Nephron (organoid): ENCODE data around the gene FUT6.

ENCODE experiments used
- H3K27ac Mint-ChIP-seq, 3 experiments: 2 replicates each; pipeline ENCODE4 v1.8.0; 2020; ENCODE audit warnings: mixed read lengths in 3 of 3, mild to moderate bottlenecking in 2 of 3, moderate library complexity in 1 of 3
- H3K27me3 Mint-ChIP-seq: 2 replicates; pipeline ENCODE4 v1.8.0; 2021; ENCODE audit warnings: low read depth, mild to moderate bottlenecking, moderate library complexity, mixed read lengths
- H3K36me3 Mint-ChIP-seq: 2 replicates; pipeline ENCODE4 v1.8.0; 2020; ENCODE audit warnings: low read depth, mixed read lengths
- H3K4me1 Mint-ChIP-seq: 2 replicates; pipeline ENCODE4 v1.8.0; 2020; ENCODE audit warnings: mixed read lengths
- H3K4me3 Mint-ChIP-seq, 3 experiments: 2 replicates each; pipeline ENCODE4 v1.8.0; 2020; ENCODE audit warnings: mild to moderate bottlenecking in 3 of 3, mixed read lengths in 3 of 3, moderate library complexity in 2 of 3
- H3K9me3 Mint-ChIP-seq: 2 replicates; pipeline ENCODE4 v1.8.0; 2020; ENCODE audit warnings: mixed read lengths
- TF ChIP-seq, protein P1 (sequence below), 3 experiments: fragments of 200-600 bp; sonication (generic); IDR thresholded peaks; one replicate each; pipeline ENCODE4 v1.5.0; 2021; ENCODE audit warnings: antibody characterized with exemption in 3 of 3; ENCODE audit not compliant: unreplicated experiment in 3 of 3

FUT6 gene

DNA sequence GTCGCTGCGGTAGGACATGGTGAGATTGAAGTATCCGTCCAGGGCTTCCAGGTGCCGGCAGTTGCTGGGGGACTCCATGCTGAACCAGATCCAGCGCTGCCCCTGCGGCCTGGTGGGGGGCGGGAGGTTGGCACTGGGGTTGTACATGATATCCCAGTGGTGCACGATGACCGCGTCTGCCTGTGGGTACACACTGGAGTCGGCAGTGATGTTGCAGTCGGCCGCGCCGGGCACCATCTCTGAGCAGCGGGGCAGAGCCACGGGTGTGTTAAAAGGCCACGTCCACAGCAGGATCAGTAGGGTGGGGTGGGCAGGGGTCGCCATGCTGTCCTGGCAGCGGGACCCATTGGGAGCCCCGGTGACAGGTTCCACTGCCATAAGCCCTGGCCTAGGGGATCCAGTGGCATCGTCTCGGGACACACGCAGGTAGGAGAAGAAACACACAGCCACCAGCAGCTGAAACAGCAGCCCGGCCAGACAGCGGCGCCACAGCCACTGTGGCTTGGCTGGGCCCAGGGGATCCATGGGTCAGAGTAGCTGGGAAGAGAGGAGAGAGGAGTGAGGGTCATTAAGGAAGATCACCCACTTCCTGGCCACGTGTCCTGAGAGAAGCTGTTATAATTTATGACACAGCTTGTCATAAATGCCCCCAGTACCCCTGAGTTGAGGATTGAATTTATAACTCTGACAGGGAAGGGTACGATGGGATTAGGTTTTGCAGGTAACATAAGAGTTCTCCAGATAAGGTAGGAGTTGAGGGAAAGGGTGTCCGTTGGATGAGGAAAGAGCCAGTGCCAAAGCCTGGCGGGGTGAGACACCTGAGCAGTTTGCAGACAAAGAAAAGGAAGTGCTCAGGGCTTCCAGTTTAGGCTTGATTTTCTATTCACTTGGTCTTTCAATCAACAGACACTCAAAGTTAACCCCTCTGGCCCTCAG is 28.0 kb upstream of the FUT6 start:
- H3K27ac Mint-ChIP-seq = peak overlapping the region in 1 of 3 experiments; percentile 5

DNA sequence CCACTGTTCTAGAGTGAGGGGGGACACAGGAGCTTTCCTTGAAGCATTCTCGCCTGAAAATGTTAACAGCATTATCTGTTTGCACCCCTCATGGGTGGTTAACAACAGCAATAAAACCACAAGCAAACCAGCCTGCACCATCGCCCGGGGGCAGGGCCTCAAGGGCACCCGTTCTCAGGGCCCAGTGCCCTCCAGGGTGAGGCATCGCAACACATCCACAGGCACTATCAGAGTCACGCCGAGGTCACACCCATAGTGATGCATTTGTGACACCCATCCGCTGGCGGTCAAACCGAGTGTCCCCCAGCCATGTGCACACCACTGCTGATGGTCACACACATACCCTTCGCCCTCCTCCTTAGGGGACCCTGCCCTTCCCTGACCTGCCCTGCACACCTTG is 26.3 kb upstream of the FUT6 start:
- peaks cover 14% of the 10 kb centered on the region for H3K27me3 Mint-ChIP-seq
- no peak overlapping the region for H3K4me3 Mint-ChIP-seq
- H3K4me1 Mint-ChIP-seq = no peaks in the 10 kb centered on the region
- TF ChIP-seq, protein P1, sequence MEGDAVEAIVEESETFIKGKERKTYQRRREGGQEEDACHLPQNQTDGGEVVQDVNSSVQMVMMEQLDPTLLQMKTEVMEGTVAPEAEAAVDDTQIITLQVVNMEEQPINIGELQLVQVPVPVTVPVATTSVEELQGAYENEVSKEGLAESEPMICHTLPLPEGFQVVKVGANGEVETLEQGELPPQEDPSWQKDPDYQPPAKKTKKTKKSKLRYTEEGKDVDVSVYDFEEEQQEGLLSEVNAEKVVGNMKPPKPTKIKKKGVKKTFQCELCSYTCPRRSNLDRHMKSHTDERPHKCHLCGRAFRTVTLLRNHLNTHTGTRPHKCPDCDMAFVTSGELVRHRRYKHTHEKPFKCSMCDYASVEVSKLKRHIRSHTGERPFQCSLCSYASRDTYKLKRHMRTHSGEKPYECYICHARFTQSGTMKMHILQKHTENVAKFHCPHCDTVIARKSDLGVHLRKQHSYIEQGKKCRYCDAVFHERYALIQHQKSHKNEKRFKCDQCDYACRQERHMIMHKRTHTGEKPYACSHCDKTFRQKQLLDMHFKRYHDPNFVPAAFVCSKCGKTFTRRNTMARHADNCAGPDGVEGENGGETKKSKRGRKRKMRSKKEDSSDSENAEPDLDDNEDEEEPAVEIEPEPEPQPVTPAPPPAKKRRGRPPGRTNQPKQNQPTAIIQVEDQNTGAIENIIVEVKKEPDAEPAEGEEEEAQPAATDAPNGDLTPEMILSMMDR (IDR thresholded peaks at IDR 0.05; ENCODE audit: unreplicated experiment in 3 of 3) = no peak
- H3K9me3 Mint-ChIP-seq = no peaks in the 10 kb centered on the region
- no peaks in the 10 kb centered on the region for H3K36me3 Mint-ChIP-seq
- H3K27ac Mint-ChIP-seq = no peak overlapping the region

More for the DNA sequence above, 28.0 kb upstream of the FUT6 start:
- H3K4me1 Mint-ChIP-seq = no peaks in the 10 kb centered on the region
- H3K36me3 Mint-ChIP-seq = no peaks in the 10 kb centered on the region
- H3K27me3 Mint-ChIP-seq = peaks cover 17% of the 10 kb centered on the region
- TF ChIP-seq, protein P1 (IDR thresholded peaks at IDR 0.05; ENCODE audit: unreplicated experiment in 3 of 3) = no peak
- no peaks in the 10 kb centered on the region for H3K9me3 Mint-ChIP-seq
- H3K4me3 Mint-ChIP-seq = no peak overlapping the region

DNA sequence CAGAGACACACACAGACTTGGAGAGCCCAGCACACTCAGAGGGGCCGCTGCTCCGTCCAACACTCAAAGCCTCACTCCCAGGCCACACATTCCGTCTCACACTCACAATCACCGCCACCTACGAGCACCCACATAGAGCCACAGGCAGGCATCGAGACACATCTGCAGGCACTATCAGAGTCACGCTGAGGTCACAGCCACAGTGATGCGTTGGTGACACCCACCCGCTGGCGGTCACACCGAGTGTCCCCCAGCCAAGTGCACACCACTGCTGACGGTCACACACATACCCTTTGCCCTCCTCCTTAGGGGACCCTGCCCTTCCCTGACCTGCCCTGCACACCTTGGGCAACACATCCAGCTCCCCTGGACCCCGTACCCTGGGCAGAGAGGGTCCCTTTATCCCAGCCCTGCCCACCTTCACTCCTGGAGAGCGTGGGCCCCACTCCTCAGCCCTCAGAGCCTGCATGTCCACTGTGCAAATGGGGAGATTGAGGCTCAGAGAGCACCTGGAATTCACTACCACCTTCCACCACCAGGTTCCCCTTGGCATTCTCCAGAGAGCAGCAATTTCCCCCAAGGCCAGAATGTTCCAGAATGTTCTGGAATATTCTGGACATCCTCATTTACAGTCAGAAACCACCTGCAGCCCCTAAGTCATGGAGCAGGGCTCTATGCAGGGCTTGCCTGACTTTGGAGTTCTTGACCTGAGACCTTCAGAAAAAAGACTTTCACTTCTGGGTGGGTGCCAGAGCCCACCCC is 25.4 kb upstream of the FUT6 start:
- Mint-ChIP-seq H3K36me3 (no peaks in the 10 kb centered on the region), H3K27me3 (peaks cover 14% of the 10 kb centered on the region), H3K27ac (no peak overlapping the region), H3K9me3 (no peaks in the 10 kb centered on the region), H3K4me3 (no peak overlapping the region), H3K4me1 (no peaks in the 10 kb centered on the region)
- TF ChIP-seq, protein P1 (IDR thresholded peaks at IDR 0.05; ENCODE audit: unreplicated experiment in 3 of 3) = no peak

DNA sequence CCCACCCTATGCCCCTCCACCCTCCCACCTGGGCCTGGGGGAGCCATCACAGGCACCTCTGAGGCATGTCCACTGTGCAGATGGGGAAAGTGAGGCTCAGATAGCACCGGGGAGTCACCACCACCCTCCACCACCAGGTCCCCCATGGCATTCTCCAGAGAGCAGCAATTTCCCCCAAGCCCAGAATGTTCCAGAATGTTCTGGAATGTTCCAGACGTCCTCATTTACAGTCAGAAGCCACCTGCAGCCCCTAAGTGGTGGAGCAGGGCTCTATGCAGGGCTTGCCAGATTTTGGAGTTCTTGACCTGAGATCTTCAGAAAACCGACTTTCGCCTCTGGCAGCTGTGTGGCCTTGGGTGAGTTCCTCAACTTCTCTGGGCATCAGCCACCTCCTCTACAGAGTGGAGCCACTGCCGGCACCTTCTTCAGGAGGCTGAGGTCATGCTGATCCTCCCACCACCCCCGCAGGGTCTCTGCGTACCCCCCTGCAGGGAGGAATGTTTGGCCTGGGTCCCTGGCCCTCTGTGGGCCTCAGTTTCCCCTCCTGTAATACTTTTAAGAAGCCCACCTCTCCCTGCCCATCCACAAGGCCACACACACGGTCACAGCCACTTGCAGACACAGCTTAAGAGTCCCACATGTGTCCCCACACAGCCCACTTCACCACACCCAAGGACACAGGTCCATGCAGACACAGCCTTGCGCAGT is 24.7 kb upstream of the FUT6 start:
- no peaks in the 10 kb centered on the region for H3K36me3 Mint-ChIP-seq
- H3K27me3 Mint-ChIP-seq = peaks cover 14% of the 10 kb centered on the region
- no peak overlapping the region for H3K27ac Mint-ChIP-seq
- H3K4me3 Mint-ChIP-seq = no peak overlapping the region
- H3K9me3 Mint-ChIP-seq = no peaks in the 10 kb centered on the region
- no peaks in the 10 kb centered on the region for H3K4me1 Mint-ChIP-seq
- TF ChIP-seq, protein P1 (IDR thresholded peaks at IDR 0.05; ENCODE audit: unreplicated experiment in 3 of 3) = no peak

DNA sequence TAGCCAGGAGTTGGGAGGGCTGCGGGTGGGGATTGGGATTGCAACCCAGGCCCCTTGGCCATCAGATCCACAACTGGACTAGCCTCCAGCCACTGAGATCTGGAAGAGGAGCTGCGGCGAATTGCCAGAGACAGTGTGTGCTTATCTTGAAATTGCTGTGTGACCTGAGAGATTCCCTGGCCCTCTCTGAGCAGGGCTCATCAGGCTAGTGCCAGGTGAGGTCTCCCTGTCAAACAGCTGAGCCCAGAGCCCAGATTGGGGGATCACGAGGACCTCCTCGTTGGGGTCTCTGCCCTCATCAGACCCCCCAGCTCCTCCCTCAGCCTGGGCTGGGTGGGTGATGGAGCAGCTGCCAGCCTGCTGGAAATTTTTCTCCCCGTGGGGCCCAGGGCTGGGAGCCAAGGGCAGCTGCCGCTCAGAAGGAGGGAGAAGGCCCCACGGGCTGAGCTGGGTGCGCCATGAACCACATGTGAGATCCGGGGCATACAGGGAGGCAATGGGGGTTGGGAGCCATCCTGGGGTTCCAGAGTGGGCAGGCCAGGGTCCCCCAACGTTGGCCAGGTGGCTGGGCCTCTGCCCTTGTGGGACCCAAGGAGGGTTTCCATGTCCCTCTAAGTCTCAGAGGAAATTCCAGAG is 23.6 kb upstream of the FUT6 start:
- Mint-ChIP-seq H3K4me3 (no peak overlapping the region), H3K4me1 (no peaks in the 10 kb centered on the region), H3K36me3 (no peaks in the 10 kb centered on the region), H3K9me3 (no peaks in the 10 kb centered on the region), H3K27me3 (peaks cover 14% of the 10 kb centered on the region), H3K27ac (no peak overlapping the region)
- TF ChIP-seq, protein P1 (IDR thresholded peaks at IDR 0.05; ENCODE audit: unreplicated experiment in 3 of 3) = no peak
